Astrocyte of the hippocampus (primary cell): ENCODE results near the gene HNRNPF.
"Not testable (repeated sequence)": the region's sequence is repeated elsewhere in the genome, so short reads cannot be mapped to it uniquely, and the experiment has no call there.

ENCODE experiments used
- DNase-seq: peaks from one replicate; pipeline ENCODE4 v3.0.0; 2011; ENCODE audit warnings: low read depth, low spot score

Gene HNRNPF

DNA sequence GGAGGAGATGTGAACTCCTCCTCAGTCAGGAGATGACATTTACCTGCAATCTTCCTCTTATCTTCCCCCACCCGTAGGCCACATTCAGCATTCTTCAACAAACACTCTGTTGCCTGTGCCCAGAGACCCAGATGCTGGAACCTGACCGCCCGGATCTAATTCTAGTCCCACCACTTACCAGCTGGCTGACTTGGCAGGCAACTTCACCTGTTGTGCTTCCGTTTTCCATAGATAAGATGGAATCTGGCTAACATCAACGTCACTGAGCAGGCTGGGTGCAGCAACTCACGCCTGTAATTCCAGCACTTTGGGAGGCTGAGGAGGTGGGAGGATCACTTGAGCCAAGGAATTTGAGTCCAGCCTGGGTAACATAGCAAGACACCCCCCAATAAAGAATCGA, 58.8 kb downstream of the HNRNPF start:
- DNase-seq = no peak

DNA sequence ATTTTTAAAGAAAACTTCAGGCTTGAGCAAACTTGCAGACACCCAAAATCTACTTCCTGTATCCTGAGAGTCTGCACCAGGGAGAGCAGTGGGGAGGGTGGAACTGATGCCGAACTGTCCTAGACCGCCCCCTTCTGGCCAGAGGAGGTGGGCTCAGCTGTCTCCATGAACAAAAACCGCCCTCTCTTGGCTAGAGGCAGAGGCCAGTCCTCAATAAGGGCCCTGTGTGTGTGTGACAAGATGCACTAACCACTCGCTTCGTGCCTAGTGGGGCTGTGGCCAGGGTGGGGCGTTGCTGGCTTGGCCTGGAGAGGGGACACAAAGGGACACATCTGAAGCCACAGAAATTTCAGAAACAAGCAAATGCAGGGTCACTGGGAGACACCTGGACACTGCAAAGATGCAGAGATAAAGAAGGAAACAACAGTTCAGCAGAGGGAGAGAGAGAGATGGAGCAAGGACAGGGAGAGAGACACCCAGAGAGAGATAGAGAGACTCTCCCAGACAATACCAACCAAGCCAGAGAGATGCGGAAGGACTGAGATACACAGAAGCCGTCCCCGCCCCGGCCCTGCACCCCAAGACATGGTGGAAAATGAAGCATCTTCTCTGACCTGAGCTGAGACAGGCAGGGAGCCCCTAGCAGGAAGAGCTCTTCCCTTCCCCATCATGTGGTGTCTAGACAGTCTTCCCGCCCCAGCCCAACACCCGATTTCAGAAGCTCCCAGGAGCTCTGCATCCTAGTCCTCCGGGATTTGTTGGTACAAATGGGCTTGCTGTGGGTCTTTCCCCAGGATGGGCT, 60.3 kb downstream of the HNRNPF start:
- peak; percentile 89 for DNase-seq

DNA sequence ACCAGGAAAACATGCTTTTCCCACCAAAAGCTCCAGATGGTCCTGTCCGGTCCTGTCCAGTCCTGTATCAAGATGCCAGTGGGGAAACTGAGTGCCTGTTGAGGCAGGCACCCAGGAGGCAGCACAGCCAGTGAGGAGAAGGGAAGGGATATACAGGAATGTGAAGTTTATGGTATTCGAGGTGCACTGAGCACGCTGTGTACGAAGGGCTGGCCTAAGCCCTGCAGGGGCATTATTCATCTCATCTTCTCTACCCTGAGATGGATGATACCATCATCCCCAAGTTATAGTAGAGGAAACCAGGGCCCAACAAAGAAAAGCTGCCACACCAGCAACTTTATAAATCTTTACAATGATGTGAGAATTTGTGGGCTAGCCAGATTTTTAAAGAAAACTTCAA, 61.0 kb downstream of the HNRNPF start:
- DNase-seq = no peak

DNA sequence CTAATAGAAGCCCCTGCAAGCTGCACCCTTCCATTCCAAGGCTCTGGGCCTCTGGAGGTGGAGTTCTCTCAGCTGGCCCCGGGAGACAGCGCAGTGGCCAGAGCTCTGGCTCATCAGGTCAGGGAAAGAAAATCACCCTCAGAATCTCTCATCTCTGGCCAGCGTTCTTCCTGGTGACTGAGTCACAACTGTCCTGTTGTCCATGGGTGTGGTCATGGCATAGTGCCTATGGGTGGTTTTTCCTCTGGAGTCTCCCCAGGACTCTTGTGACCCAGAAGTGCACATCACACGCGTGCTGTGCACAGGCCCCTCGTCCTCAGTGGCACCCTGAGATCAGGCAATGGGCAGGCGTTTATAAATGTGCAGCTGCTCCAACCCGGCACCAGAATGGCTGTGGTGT, 64.9 kb downstream of the HNRNPF start:
- DNase-seq = no peak

DNA sequence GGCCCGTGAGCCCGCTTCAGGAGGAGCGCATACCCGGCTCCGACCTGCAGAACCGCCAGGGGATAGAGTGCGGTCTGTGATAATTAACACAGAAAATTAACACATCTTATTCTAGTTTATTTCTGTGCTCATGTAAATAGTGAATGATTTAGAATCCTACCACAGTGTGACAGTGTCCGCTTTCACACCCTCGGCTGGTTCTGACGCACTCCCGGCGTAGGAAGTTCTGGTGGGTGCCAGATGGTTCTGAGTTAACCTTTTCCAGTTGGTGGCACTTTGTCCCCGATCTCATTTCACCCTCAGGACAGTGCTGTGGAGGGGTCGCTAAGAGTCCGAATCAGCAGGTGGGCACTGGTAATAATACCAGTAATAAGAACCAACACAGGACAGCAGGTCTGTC, 65.9 kb downstream of the HNRNPF start:
- DNase-seq = no peak

DNA sequence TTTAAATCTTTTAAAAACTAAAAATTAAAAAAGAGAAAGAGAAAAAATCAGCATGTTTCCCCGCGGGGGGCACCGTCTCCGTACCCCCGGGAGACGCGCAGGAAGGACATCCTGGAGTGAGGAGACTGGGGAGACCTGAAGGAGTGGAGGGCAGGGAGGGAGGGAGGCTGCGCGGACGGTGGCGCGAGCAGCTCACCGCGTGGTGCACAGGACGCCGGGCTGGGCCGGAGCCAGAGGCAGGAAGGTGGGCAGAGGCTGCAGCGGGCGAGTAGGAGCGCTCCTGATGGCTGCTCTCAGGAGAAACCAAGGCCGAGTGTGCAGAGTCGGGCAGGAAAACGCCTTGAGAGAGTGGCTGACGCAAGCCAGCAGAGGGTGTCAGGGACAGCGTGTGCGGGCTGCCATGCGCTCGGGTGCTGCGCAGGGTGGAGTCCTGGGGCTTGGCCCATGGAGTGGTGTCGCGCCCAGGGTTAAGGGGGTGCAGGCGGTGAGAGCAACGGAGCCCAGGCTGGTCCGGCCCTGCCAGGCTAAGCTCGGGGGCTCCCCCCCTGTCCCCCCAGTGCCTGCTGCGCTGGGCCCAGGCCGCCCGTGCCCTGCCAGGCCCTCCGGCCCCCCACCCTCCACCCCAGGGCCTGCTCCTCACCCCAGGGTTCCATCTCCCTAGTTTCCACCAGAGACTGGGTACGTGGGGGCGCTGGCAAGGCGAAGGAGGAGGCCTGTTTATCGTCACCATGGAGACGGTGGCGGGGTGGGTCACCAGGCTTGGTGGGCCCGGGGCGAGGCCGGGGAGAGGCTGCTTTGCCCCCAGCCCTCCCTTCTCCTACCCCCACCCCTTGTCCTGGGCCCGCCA, 66.5 kb downstream of the HNRNPF start:
- no peak for DNase-seq

DNA sequence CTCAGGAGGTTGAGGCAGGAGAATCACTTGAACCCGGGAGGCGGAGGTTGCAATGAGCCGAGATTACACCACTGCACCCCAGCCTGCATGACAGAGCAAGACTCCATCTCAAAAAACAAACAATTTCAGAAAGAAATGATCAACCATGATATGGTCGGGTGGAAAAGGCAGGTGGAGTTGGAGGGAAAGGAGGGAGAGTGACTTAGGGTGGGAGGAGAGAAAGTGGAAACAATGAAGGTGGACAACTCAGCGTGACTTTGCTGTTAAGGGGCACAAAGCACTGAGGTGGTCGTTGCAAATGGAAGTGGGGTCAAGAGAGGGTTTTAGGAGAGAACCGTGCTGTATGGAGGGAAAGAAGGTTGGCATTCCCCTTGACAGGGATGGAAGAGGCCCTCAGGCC, 67.5 kb downstream of the HNRNPF start:
- no peak for DNase-seq

DNA sequence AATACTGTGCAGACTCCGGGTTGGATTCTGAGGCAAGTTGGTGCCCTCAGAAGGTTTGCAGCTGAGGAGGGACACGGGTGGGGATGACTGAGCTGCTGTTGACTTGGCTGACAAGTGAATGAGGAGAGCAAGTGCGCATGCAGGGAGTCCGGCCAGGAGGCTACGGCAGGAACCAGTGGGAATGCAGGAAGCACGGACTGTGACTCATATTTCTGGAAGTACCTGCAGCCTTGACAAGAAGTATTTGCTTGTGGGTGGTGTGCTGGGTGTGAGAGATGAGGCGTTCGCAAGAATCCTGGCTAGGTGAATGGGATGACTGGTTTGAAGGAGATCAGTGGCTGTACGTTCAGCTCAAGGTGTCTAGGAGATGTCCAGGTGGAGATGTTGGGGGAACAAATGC, 68.4 kb downstream of the HNRNPF start:
- DNase-seq = no peak

DNA sequence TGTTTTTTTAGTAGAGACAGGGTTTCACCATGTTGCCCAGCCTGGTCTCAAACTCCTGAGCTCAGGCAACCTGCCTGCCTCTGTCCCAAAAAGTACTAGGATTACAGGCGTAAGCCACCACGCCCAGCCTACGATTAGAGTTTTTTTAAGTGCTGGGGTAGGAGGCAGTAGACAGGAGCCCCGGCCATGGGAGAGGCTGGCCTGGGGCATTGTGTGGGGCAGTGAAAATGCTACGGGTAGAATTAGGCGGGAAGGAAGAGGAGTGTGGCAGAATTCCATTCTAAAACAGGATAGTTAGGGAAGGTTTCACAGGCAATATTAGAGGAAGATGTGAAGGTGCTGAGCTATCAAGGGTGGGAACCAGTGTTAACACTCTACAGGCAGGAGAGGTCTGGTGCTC, 68.9 kb downstream of the HNRNPF start:
- no peak for DNase-seq

DNA sequence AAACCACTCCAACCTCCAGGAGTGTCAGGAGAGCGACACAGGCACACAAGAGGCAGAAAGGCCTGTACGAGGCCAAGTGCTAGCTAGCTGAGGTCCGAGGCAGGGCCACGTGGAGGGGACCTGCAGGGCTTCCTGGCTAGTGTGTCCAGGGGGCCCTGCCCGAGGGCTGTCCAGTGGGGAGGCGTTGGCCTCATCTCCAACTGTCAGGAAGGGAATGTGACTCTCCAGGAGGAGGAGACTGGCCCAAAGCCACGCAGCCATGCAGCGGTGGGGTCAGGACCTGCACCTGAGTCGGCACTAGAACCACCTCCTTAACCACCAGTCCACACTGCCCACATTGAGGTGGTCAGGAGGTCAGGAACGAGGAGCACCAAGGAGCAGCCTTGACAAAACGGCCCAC, 69.8 kb downstream of the HNRNPF start:
- DNase-seq = no peak

DNA sequence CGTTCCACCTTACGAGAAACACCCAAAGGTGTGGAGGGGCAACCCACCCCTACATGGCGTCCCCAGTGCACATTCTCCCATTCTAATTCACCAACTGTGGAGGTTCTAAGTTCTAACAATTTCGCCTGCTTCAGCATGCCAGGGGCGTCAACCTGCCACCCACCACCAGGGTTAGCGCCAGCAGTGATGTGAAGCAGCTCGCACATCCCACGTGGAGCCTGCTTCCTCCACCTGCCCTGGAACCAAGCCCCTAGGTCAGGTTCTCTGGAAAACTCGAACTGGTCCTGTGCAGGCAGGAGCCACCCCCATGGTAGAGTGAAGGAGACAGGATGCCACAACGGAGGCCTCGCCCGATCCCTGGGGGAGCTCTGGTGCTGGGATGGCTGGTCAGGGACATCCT, 70.9 kb downstream of the HNRNPF start:
- DNase-seq = no peak

DNA sequence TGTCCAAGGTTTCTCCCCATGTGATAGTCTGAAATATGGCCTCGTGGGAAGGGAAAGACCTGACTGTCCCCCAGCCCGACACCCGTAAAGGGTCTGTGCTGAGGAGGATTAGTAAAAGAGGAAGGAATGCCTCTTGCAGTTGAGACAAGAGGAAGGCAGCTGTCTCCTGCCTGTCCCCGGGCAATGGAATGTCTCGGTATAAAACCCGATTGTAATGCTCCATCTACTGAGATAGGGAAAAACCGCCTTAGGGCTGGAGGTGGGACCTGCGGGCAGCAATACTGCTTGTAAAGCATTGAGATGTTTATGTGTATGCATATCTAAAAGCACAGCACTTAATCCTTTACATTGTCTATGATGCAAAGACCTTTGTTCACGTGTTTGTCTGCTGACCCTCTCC, 71.5 kb downstream of the HNRNPF start:
- not testable (repeated sequence) for DNase-seq

DNA sequence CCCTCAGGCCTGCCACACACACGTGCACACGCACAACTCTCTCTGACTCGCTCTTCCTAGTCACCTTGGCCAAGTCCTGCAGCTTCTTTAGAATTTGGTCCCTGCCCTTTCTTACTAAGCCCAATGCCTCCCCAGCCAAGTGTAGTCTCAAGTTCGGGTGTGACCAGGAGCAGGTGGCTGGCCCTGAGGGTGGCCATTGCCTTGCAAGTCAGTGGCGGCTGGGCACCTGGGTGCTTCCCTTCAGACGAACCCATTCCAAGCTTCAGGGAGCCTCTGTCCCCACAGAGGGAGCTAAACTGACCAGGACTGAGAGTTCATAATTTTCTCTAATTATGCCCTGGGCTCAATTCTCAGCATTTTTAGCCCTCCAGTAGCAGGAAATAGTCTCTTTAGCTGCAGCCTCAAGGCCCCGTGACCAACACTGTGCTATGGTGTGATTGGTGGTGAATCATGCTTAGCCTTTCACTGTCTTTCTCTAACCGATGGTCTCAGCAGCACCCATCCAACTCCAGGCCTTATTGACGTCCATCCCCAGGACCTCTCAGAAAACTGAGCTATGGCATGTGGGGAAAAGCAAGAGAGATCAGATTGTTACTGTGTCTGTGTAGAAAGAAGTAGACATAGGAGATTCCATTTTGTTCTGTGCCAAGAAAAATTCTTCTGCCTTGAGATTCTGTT, 72.2 kb downstream of the HNRNPF start:
- no peak for DNase-seq

DNA sequence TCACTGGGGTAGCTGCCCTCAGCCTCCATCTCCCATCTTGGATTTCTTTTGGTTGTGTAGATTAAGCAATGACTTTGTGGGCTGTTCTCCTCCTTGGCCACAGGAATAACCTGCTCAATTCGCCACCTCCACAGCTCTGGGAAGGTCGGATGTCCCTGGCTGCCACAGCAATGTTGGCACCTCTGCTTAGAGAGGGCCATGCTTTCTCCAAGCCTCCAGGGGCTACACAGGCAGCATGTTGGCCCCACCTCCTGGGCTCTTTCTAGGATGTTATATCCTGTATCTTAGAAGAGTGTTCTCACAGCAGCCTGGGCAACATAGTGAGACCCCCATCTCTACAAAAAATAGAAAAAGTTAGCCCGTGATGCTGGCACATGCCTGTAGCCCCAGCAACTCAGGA, 72.9 kb downstream of the HNRNPF start:
- DNase-seq = no peak
